SU-DHL-6 (cell line): ENCODE results near the gene TAF5.

Source experiments
- CTCF ChIP-seq: fragments of 200-600 bp; sonication (generic); IDR thresholded peaks from one replicate; pipeline ENCODE4 v1.5.1; 2017; ENCODE audit warnings: antibody characterized with exemption, mild to moderate bottlenecking, low read length, moderate library complexity; ENCODE audit not compliant: insufficient read depth, poor library complexity, severe bottlenecking
- EZH2phosphoT487 ChIP-seq: fragments of 200-600 bp; sonication (generic), shearing (Covaris generic); conservative IDR thresholded peaks from 2 replicates; pipeline ENCODE4 v1.6.1; 2018; ENCODE audit warnings: mild to moderate bottlenecking, antibody characterized with exemption, low read length, moderate library complexity, mixed read lengths

DNA sequence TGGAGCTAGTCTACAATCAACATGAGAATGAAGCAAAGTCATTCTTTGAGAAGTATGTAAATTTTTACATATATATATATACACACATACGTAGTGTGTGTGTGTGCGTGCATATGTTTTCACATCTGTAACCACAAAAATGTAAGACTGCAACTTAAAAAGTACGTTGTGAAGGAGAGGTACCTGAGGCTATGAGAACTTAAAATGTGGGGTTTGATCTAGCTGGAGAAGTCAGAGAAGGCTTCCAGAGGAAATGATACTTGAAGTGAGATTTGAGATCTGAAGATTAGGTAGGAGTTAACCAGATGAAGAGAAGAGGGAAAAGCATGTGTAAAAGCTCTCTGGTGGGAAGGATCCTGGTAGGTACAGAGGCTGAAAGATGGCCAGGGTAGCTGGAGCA is 5.8 kb downstream of the TAF5 start:
- TF ChIP-seq EZH2phosphoT487 (no peak), CTCF (no peak)
